ENCODE results near the gene CLBA1. TPM values are rescaled to one million over a fixed set of nuclear protein-coding genes. Genes with fewer than 3 reads are reported as not detected.
A peak's percentile ranks its signal among the peaks of the same experiment; 100 is the strongest.

The CLBA1 gene
- total RNA-seq, 1 experiment from 2014 or later, result 19.2 TPM

DNA sequence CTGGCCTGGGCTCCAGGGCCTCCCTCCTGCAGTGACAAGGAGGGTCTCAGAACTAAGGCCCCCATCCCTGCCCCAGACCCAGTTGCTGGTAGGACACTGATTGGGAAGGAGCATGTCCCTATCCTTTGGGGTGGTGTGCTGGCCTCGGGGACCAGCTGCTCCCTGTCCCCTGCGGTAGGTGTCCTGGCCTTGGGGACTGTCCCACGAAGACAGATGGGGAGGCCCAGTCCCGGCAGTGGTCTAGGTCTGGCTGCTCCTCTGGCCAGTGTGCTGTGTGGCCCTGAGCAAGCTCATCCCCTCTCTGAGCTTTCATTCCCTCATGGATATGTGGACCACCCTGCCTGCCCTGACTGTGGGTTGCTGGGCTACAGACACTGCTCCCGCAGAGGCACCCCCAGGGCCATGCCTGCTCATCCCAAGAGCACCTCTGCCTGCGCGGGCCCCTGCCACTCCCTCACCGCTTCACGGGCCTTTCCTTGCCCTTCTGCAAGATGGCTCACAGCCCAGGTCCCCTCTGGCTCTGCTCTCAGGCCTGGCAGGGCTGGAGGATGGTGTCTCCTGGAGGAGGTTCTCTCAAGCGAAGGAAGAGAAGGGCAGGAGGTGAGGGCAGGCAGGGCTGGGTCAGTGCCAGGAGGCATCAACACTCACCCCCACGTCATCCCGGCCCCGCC is 19.9 kb upstream of the CLBA1 start:
- H3K27me3 ChIP-seq (ENCODE audit: low read length), result no peaks in the 10 kb centered on the region
- no peak overlapping the region for H2AFZ ChIP-seq (ENCODE audit: low read length)
- TF ChIP-seq EZH2 (IDR thresholded peaks at IDR 0.05; ENCODE audit: low read length, unreplicated experiment), result no peak
- TF ChIP-seq EZH2phosphoT487 (IDR thresholded peaks at IDR 0.05; ENCODE audit: borderline replicate concordance, low read length), result no peak
- TF ChIP-seq CTCF (conservative IDR thresholded peaks at IDR 0.05; ENCODE audit: low read depth, low read length), result no peak
- no peaks in the 10 kb centered on the region for H3K9me2 ChIP-seq (replicated peaks; ENCODE audit: low read length)
- H3K4me3 ChIP-seq (ENCODE audit: low read length), result no peak overlapping the region
- DNase-seq (no peak), ATAC-seq (no peak)
- ChIA-PET CTCF (interaction anchor here (0.7 kb wide), 1 partner anchor 8 kb away, joined by 3 read pairs; no protein-coding TSS in a partner anchor), POLR2A (ENCODE audit: unreplicated experiment) (no interaction called here)
- H3K27ac ChIP-seq (ENCODE audit: low read length), result no peak overlapping the region
- H3K4me1 ChIP-seq (ENCODE audit: insufficient read depth, low read length), result peaks cover 40% of the 10 kb centered on the region
- H3F3A ChIP-seq (ENCODE audit: low read length, unreplicated experiment), result no peaks in the 10 kb centered on the region
- intact Hi-C loops (cut with micrococcal nuclease), result no loop called here
- no peaks in the 10 kb centered on the region for H4K20me1 ChIP-seq (ENCODE audit: low read length)
- 0 out of 2 replicates have a peak, but pooled peaks cover 4% of the 10 kb centered on the region for H3K79me2 ChIP-seq (ENCODE audit: low read length)
- no TSS peak for BruUV-seq (replicated peaks)
- H3K9ac ChIP-seq (ENCODE audit: low read length), result no peak overlapping the region
- no peaks in the 10 kb centered on the region for H3K9me3 ChIP-seq (ENCODE audit: low read length)
- no peaks in the 10 kb centered on the region for H3K36me3 ChIP-seq (ENCODE audit: low read depth, low read length)
- H3K4me2 ChIP-seq (ENCODE audit: low read length), result no peak overlapping the region

DNA sequence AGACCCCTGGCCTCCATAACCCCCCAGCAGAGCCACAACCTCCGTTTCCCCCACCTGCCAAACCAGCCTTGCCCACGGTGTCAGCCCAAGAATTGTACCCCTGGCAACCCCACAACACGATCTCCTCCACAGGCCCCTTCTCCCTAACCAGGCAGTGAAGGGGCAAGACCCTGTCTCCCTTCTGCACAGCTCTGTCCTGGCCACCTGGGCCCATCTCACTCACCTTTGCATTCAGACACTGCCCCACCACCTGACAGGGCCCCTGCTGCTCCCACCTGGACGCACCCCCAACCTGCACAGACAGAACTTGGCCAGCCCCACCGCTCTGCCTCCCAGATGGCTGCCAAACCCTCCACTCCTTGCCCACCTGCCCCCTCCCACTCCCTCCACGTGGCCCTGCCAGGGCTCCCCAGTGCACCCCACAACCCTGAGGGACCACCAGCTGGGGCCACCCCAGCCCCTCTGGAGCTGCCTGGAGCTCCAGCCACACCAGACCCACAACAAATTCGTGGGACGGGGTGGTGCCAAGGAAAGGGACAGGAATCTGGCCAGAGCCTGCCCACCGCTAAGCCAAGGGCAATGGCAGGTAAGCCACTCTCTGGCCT is 19.2 kb upstream of the CLBA1 start:
- no TSS peak for BruUV-seq (replicated peaks)
- Histone ChIP-seq H3K27ac (ENCODE audit: low read length) (no peak overlapping the region), H3F3A (ENCODE audit: low read length, unreplicated experiment) (no peaks in the 10 kb centered on the region), H3K4me2 (ENCODE audit: low read length) (no peak overlapping the region), H4K20me1 (ENCODE audit: low read length) (no peaks in the 10 kb centered on the region), H2AFZ (ENCODE audit: low read length) (no peak overlapping the region), H3K9me3 (ENCODE audit: low read length) (no peaks in the 10 kb centered on the region), H3K79me2 (ENCODE audit: low read length) (peaks cover 10% of the 10 kb centered on the region; the same call in 1 of the 2 replicates), H3K4me3 (ENCODE audit: low read length) (no peak overlapping the region), H3K9me2 (replicated peaks; ENCODE audit: low read length) (no peaks in the 10 kb centered on the region), H3K9ac (ENCODE audit: low read length) (no peak overlapping the region), H3K27me3 (ENCODE audit: low read length) (no peaks in the 10 kb centered on the region), H3K4me1 (ENCODE audit: insufficient read depth, low read length) (peaks cover 47% of the 10 kb centered on the region), H3K36me3 (ENCODE audit: low read depth, low read length) (no peaks in the 10 kb centered on the region)
- intact Hi-C loops (cut with micrococcal nuclease), result no loop called here
- ATAC-seq (no peak), DNase-seq (no peak)
- CTCF ChIA-PET, result no interaction called here
- TF ChIP-seq CTCF (conservative IDR thresholded peaks at IDR 0.05; ENCODE audit: low read depth, low read length) (no peak), EZH2phosphoT487 (IDR thresholded peaks at IDR 0.05; ENCODE audit: borderline replicate concordance, low read length) (no peak), EZH2 (IDR thresholded peaks at IDR 0.05; ENCODE audit: low read length, unreplicated experiment) (no peak)
- POLR2A ChIA-PET (ENCODE audit: unreplicated experiment), result no interaction called here

DNA sequence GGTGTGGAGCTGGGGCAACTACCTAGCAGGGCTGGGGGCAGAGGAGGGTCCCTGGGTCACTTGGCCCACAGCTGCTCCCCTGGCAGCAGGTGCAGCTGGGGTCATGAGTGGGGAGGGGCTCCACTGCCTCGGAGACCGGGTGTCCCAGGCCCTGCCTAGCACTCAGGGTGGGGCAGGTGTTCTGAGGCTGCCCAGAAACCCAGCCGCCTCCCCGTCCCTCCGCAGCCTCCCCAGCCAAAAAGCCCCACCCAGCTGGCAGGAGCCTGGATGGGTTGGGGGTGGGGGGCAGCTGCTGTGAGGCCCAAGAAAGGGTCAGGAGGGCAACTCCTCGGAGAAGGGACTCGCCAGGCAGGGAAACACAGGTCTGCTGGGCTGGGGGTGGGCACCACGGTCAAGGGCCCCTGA is 18.6 kb upstream of the CLBA1 start:
- H3K27me3 ChIP-seq (ENCODE audit: low read length), result no peaks in the 10 kb centered on the region
- H2AFZ ChIP-seq (ENCODE audit: low read length), result peak overlapping the region; percentile 76; the same call in 1 of the 2 replicates
- POLR2A ChIA-PET (ENCODE audit: unreplicated experiment), result no interaction called here
- H3K4me1 ChIP-seq (ENCODE audit: insufficient read depth, low read length), result peaks cover 53% of the 10 kb centered on the region
- intact Hi-C loops (cut with micrococcal nuclease), result no loop called here
- H3K9me2 ChIP-seq (replicated peaks; ENCODE audit: low read length), result no peaks in the 10 kb centered on the region
- H3F3A ChIP-seq (ENCODE audit: low read length, unreplicated experiment), result no peaks in the 10 kb centered on the region
- H3K36me3 ChIP-seq (ENCODE audit: low read depth, low read length), result no peaks in the 10 kb centered on the region
- DNase-seq (no peak), ATAC-seq (no peak)
- TF ChIP-seq CTCF (conservative IDR thresholded peaks at IDR 0.05; ENCODE audit: low read depth, low read length) (no peak), EZH2phosphoT487 (IDR thresholded peaks at IDR 0.05; ENCODE audit: borderline replicate concordance, low read length) (no peak), EZH2 (IDR thresholded peaks at IDR 0.05; ENCODE audit: low read length, unreplicated experiment) (no peak)
- peak overlapping the region; percentile 56 for H3K4me3 ChIP-seq (ENCODE audit: low read length)
- no peaks in the 10 kb centered on the region for H3K9me3 ChIP-seq (ENCODE audit: low read length)
- H3K27ac ChIP-seq (ENCODE audit: low read length), result peak overlapping the region; percentile 61; the same call in 1 of the 2 replicates
- no TSS peak for BruUV-seq (replicated peaks)
- no peaks in the 10 kb centered on the region for H4K20me1 ChIP-seq (ENCODE audit: low read length)
- CTCF ChIA-PET, result no interaction called here
- peak overlapping the region; percentile 87 for H3K4me2 ChIP-seq (ENCODE audit: low read length)
- peak overlapping the region; percentile 52 for H3K9ac ChIP-seq (ENCODE audit: low read length)
- H3K79me2 ChIP-seq (ENCODE audit: low read length), result peaks cover 13% of the 10 kb centered on the region; the same call in 1 of the 2 replicates

All from PC-3 (cell line).